ENCODE results near the gene ASCC1. TPM values are rescaled to one million over a fixed set of nuclear protein-coding genes. Genes with fewer than 3 reads are reported as not detected.

ASCC1 gene
- total and polyA plus RNA-seq, 2 donors (not counting 1 experiment from before 2014, with no cell fraction given) = 17.9 to 28.1 TPM

- Histone ChIP-seq H3K4me1 (ENCODE audit: control insufficient read depth in 2 of 2, insufficient read depth in 2 of 2, low read length in 2 of 2) (peaks cover 16 to 31% of the 10 kb centered on the region in 2 donors), H3K79me2 (ENCODE audit: control insufficient read depth, insufficient read depth, low read length) (no peaks in the 10 kb centered on the region), H3K9ac (ENCODE audit: low read length) (no peak overlapping the region), H3K4me2 (replicated peaks; ENCODE audit: low read depth, low read length, poor library complexity, severe bottlenecking) (no peak overlapping the region), H3K27me3 (replicated peaks in 1 of 4; ENCODE audit: control extremely low read depth in 1 of 4, control insufficient read depth in 3 of 4, insufficient read depth in 4 of 4, low read length in 3 of 4) (no peaks in the 10 kb centered on the region), H3K4me3 (ENCODE audit: control extremely low read depth in 1 of 5, extremely low read depth in 1 of 5, insufficient read depth in 1 of 5, low read depth in 2 of 5, low read length in 4 of 5) (no peak overlapping the region), H3K27ac (ENCODE audit: low read length in 2 of 2) (no peak overlapping the region), H3K36me3 (replicated peaks in 1 of 2; ENCODE audit: control extremely low read depth in 1 of 2, control insufficient read depth in 1 of 2, extremely low read depth in 1 of 2, insufficient read depth in 2 of 2, low read length in 1 of 2) (no peaks in the 10 kb centered on the region), H3K9me3 (ENCODE audit: control extremely low read depth in 1 of 3, control insufficient read depth in 2 of 3, insufficient read depth in 1 of 3, low read length in 2 of 3) (no peaks in the 10 kb centered on the region), H2AFZ (ENCODE audit: insufficient read depth, low read depth, low read length, poor library complexity, severe bottlenecking) (no peak overlapping the region), H4K20me1 (ENCODE audit: control insufficient read depth, insufficient read depth, low read length, poor library complexity, severe bottlenecking) (no peaks in the 10 kb centered on the region)
- TF ChIP-seq CTCF (IDR thresholded peaks at IDR 0.05) (no peak), EZH2 (IDR thresholded peaks at IDR 0.05; ENCODE audit: borderline replicate concordance, insufficient read depth, low read depth, low read length, poor library complexity, severe bottlenecking) (no peak)
- POLR2A ChIA-PET = no interaction called here
- Mint-ChIP-seq H3K27me3 (no peaks in the 10 kb centered on the region), H3K9me3 (ENCODE audit: insufficient read depth) (no peaks in the 10 kb centered on the region), H3K27ac (no peak overlapping the region), H3K4me3 (no peak overlapping the region), H3K4me1 (peaks cover 26% of the 10 kb centered on the region)
- DNase-seq (no peak), ATAC-seq (ENCODE audit: low read depth) (no peak)
- CTCF ChIA-PET = no interaction called here
- intact Hi-C loops (cut with micrococcal nuclease) = no loop called here
- 84% methylated on average over 3 of the region's 11 CpGs for WGBS (ENCODE audit: insufficient coverage)
Measured at GRCh38 chr10:72110673-72111401, 105.2 kb downstream of the ASCC1 start.

GRCh38 chr10:72109636-72110157 is 106.4 kb downstream of the ASCC1 start:
- intact Hi-C loops (cut with micrococcal nuclease) = no loop called here
- ATAC-seq (ENCODE audit: low read depth) (no peak), DNase-seq (no peak)
- Histone ChIP-seq H3K4me2 (replicated peaks; ENCODE audit: low read depth, low read length, poor library complexity, severe bottlenecking) (no peak overlapping the region), H4K20me1 (ENCODE audit: control insufficient read depth, insufficient read depth, low read length, poor library complexity, severe bottlenecking) (no peaks in the 10 kb centered on the region), H2AFZ (ENCODE audit: insufficient read depth, low read depth, low read length, poor library complexity, severe bottlenecking) (no peak overlapping the region), H3K9ac (ENCODE audit: low read length) (no peak overlapping the region), H3K27me3 (replicated peaks in 1 of 4; ENCODE audit: control extremely low read depth in 1 of 4, control insufficient read depth in 3 of 4, insufficient read depth in 4 of 4, low read length in 3 of 4) (no peaks in the 10 kb centered on the region), H3K4me1 (ENCODE audit: control insufficient read depth in 2 of 2, insufficient read depth in 2 of 2, low read length in 2 of 2) (peaks cover 16 to 31% of the 10 kb centered on the region in 2 donors), H3K79me2 (ENCODE audit: control insufficient read depth, insufficient read depth, low read length) (peaks cover 3% of the 10 kb centered on the region), H3K4me3 (ENCODE audit: control extremely low read depth in 1 of 5, extremely low read depth in 1 of 5, insufficient read depth in 1 of 5, low read depth in 2 of 5, low read length in 4 of 5) (no peak overlapping the region), H3K27ac (ENCODE audit: low read length in 2 of 2) (peak overlapping the region in 1 of 2 donors; percentile 58), H3K36me3 (replicated peaks in 1 of 2; ENCODE audit: control extremely low read depth in 1 of 2, control insufficient read depth in 1 of 2, extremely low read depth in 1 of 2, insufficient read depth in 2 of 2, low read length in 1 of 2) (no peaks in the 10 kb centered on the region), H3K9me3 (ENCODE audit: control extremely low read depth in 1 of 3, control insufficient read depth in 2 of 3, insufficient read depth in 1 of 3, low read length in 2 of 3) (no peaks in the 10 kb centered on the region)
- Mint-ChIP-seq H3K27me3 (no peaks in the 10 kb centered on the region), H3K4me1 (peaks cover 26% of the 10 kb centered on the region), H3K9me3 (ENCODE audit: insufficient read depth) (no peaks in the 10 kb centered on the region), H3K4me3 (no peak overlapping the region), H3K27ac (peak overlapping the region; percentile 16)
- no peak for TF ChIP-seq CTCF (IDR thresholded peaks at IDR 0.05)
- no peak for TF ChIP-seq EZH2 (IDR thresholded peaks at IDR 0.05; ENCODE audit: borderline replicate concordance, insufficient read depth, low read depth, low read length, poor library complexity, severe bottlenecking)
- POLR2A ChIA-PET = no interaction called here
- WGBS (ENCODE audit: insufficient coverage) = 85% methylated on average over 4 of the region's 8 CpGs
- CTCF ChIA-PET = no interaction called here
